Ectodermal cell (in vitro differentiated cells): ENCODE measurements around the gene AP3S2.
"Not testable (repeated sequence)": the region's sequence is repeated elsewhere in the genome, so short reads cannot be mapped to it uniquely, and the experiment has no call there.

ENCODE experiments used
- H3K27ac ChIP-seq: 2 replicates; pipeline ENCODE4 v1.7.0; 2013; ENCODE audit warnings: mild to moderate bottlenecking, low read depth, low read length; ENCODE audit not compliant: insufficient read depth, poor library complexity, severe bottlenecking
- H3K27me3 ChIP-seq: 2 replicates; pipeline ENCODE4 v1.7.0; 2013; ENCODE audit warnings: mild to moderate bottlenecking, low read length; ENCODE audit not compliant: insufficient read depth, control insufficient read depth, poor library complexity, severe bottlenecking
- H3K36me3 ChIP-seq: one replicate; pipeline ENCODE4 v1.7.0; 2013; ENCODE audit warnings: low read length; ENCODE audit not compliant: control insufficient read depth, insufficient read depth
- H3K4me1 ChIP-seq: one replicate; pipeline ENCODE4 v1.7.0; 2013; ENCODE audit warnings: low read length; ENCODE audit not compliant: control insufficient read depth, insufficient read depth
- H3K4me3 ChIP-seq: 2 replicates; pipeline ENCODE4 v1.7.0; 2013; ENCODE audit warnings: low read depth, low read length, control low read depth; ENCODE audit not compliant: insufficient read depth
- H3K9me3 ChIP-seq: 2 replicates; pipeline ENCODE4 v1.7.0; 2013; ENCODE audit warnings: mild to moderate bottlenecking, low read length, moderate library complexity; ENCODE audit not compliant: control insufficient read depth
- WGBS, 2 experiments: methylation state at CpG; one replicate each; pipeline ENCODE4 v1.1.7; 2013; ENCODE audit warnings: missing lambda C conversion rate in 2 of 2; 5-methylcytosine and 5-hydroxymethylcytosine counted together

AP3S2 gene

DNA sequence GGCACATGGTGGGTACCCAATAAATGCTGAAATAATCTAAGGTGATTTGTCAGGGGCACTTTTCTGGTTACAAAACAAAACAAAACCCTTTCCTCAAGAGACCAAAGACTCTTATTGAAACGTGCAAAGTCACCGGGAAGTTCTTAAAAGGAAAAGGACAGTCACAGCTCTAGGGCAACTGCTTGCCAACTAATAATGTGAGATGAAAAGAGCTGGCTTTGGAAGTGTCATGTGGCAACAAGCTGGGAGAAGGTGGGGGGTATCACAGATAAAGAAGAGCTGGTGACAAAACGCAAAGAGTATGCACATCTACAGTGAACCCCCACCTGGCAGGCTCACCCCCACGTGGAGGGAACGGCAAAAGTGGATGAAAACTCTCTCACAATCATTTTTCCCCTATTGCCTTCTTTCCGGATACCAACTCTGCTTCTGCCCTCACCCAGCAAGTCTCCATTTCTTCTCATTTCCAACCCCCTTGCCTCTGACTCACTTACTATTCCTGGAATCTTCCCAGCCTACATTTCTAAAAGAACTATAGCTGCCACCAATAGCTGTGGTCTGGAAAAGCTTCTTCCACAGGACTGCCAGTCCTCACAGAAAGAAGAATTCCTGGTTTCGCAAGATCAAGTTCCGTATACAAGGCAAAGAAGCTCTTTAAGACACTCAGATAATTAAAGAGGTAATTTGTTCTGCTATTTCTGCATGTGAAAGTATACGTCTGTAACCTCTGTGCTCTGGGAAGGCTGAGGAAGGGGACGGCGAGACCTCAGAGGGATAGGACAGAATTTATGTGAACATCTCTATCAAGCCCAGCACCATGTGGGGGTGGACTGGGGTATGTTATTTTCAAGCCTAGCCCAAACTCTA lies 57.3 kb downstream of the AP3S2 start:
- H3K27me3 ChIP-seq: no peaks in the 10 kb centered on the region
- WGBS, 2 experiments: 77 to 80% methylated on average over 11 of the region's 11 CpGs
- no peak overlapping the region for H3K27ac ChIP-seq
- H3K36me3 ChIP-seq: peaks cover 19% of the 10 kb centered on the region
- H3K4me1 ChIP-seq: peaks cover 4% of the 10 kb centered on the region
- no peaks in the 10 kb centered on the region for H3K9me3 ChIP-seq
- H3K4me3 ChIP-seq: no peak overlapping the region

- WGBS, 2 experiments: 93 to 97% methylated on average over 5 of the region's 5 CpGs
- peaks cover 19% of the 10 kb centered on the region for H3K36me3 ChIP-seq
Measured at GRCh38 chr15:89835176-89835564, 58.6 kb downstream of the AP3S2 start.

DNA sequence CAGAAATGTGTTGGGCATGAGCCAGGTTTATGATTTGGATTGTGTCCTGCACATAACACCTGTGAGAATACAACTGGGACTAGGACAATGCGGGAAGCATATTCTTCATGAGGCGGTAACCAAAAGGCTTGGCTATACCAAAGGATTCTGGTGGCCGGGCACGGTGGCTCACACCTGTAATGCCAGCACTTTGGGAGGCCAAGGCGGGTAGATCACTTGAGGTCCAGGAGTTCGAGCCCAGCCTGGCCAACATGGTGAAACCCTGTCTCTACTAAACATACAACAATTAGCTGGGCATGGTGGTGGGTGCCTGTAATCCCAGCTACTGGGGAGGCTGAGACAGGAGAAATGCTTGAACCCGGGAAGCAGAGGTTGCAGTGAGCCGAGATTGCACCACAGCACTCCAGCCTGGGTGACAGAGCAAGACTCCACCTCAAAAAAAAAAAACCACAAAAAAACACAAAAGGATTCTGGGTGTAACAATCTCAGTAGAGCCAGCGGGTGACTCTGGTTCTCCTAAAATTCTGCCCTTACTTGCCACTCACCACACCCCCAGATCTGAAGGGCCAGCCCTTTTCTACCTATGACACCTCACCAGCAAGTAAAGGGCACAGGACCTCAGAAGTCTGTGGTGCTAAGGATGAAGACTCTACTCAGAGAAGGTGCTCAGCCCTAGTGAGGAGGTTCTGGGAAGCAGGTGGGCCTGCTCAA lies 59.2 kb downstream of the AP3S2 start:
- H3K9me3 ChIP-seq, H3K27me3 ChIP-seq, H3K4me1 ChIP-seq, H3K4me3 ChIP-seq, H3K27ac ChIP-seq: not testable (repeated sequence)
- H3K36me3 ChIP-seq: peaks cover 19% of the 10 kb centered on the region
- WGBS, 2 experiments: 91 to 96% methylated on average over 9 of the region's 9 CpGs

More at GRCh38 chr15:89835176-89835564, 58.6 kb downstream of the AP3S2 start:
- H3K4me3 ChIP-seq: no peak overlapping the region
- H3K27ac ChIP-seq: no peak overlapping the region
- H3K27me3 ChIP-seq: no peaks in the 10 kb centered on the region
- peaks cover 4% of the 10 kb centered on the region for H3K4me1 ChIP-seq
- no peaks in the 10 kb centered on the region for H3K9me3 ChIP-seq

DNA sequence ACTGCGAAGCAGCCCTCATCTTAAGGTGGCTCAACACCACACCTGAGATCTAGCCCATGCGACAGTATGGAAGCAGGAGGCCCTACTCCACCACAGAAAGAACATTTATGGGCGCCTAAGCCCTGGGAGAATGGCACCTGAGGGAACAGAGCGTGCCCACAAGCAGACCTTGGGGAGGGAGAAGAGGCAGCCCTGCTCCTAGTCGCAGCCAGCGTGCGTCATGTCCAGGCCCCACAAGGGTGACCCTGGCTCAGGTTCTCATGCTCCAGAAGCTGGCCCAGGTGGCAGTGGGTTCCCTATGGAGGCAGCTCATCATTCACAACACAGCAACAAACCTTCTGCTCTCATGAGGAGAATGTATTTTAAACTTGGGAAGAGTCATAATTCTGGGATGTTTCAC lies 59.8 kb downstream of the AP3S2 start:
- Histone ChIP-seq H3K4me3 (no peak overlapping the region), H3K36me3 (peaks cover 19% of the 10 kb centered on the region), H3K4me1 (peaks cover 4% of the 10 kb centered on the region), H3K27ac (no peak overlapping the region), H3K27me3 (no peaks in the 10 kb centered on the region), H3K9me3 (no peaks in the 10 kb centered on the region)
- WGBS, 2 experiments: 91 to 96% methylated on average over 7 of the region's 7 CpGs

DNA sequence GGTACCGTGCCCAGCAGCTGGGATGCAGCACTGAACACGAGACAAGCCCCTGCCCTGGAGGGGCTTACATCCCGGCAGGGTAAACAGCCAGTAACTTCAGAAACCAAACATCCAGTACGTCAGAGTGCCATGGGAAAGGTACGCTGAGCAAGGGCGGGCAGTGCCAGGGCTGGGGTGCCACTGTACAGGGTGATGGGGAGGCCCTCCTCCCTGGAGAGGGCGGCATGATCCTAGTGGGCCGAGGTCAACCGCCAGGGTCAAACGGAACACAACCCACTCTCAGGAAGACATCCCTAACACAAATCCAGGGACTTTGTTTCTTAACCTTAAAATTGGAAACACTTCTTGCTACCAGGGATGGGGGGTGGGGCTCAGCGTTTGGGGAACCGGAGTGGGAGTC lies 63.2 kb downstream of the AP3S2 start:
- Histone ChIP-seq H3K36me3 (peaks cover 19% of the 10 kb centered on the region), H3K27ac (no peak overlapping the region), H3K9me3 (no peaks in the 10 kb centered on the region), H3K4me1 (peaks cover 14% of the 10 kb centered on the region), H3K27me3 (no peaks in the 10 kb centered on the region), H3K4me3 (no peak overlapping the region)
- 92 to 93% methylated on average over 11 to 12 of the region's 12 CpGs for WGBS, 2 experiments

DNA sequence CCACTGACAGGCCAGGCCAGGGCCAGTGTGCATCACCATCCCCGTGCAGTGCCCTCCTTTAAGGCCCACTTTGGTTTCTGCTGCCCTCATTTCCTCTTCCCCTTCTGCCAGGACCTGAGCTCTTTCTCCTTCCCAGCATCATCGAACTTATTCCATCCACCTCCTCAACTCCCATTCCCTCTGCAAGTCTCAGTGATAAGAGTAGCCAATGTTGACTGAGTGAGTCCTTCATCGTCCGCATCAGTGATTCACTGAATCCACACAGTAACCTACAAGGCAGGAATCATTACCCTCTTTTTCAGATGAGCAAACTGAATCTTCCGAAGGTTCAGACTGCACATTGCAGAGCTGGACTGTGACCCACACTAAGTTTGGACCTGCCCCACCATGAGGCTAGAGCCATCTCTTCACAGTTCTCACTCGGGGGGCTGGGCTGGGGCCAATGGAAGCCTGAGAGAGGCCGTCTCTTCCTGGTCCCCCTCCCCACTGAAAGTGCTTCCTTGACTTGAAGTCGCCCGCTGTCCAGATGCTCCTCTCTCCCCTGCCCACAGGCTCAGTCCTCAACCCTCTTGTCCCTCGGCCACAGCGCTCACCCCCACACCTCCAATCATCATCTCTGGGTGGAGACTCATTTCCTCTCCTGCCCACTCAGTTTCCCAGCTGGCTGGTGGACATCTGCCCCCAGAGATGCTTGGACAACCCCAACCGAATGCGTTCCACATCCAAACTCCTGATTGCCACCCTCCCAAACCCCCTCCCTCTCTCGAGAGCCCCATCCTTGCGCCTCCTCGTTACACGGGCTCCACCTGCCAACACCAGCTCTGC lies 64.0 kb downstream of the AP3S2 start:
- Histone ChIP-seq H3K36me3 (peaks cover 12% of the 10 kb centered on the region), H3K27ac (no peak overlapping the region), H3K4me1 (peaks cover 14% of the 10 kb centered on the region), H3K4me3 (no peak overlapping the region), H3K27me3 (no peaks in the 10 kb centered on the region), H3K9me3 (no peaks in the 10 kb centered on the region)
- WGBS, 2 experiments: 90 to 93% methylated on average over 17 of the region's 17 CpGs

- peaks cover 9% of the 10 kb centered on the region for H3K36me3 ChIP-seq
- no peaks in the 10 kb centered on the region for H3K27me3 ChIP-seq
- no peak overlapping the region for H3K27ac ChIP-seq
- WGBS, 2 experiments: 75 to 86% methylated on average over 8 of the region's 8 CpGs
- H3K4me3 ChIP-seq: no peak overlapping the region
- peaks cover 14% of the 10 kb centered on the region for H3K4me1 ChIP-seq
- H3K9me3 ChIP-seq: no peaks in the 10 kb centered on the region
Measured at GRCh38 chr15:89829161-89829560, 64.6 kb downstream of the AP3S2 start.

- Histone ChIP-seq H3K4me3 (no peak overlapping the region), H3K27ac (peak overlapping the region; percentile 50), H3K4me1 (peaks cover 14% of the 10 kb centered on the region), H3K36me3 (peaks cover 3% of the 10 kb centered on the region), H3K9me3 (no peaks in the 10 kb centered on the region), H3K27me3 (no peaks in the 10 kb centered on the region)
- 57 to 65% methylated on average over 14 to 17 of the region's 17 CpGs for WGBS, 2 experiments
Measured at GRCh38 chr15:89828281-89829145, 65.3 kb downstream of the AP3S2 start.

- Histone ChIP-seq H3K27me3 (no peaks in the 10 kb centered on the region), H3K36me3 (no peaks in the 10 kb centered on the region), H3K4me1 (peaks cover 14% of the 10 kb centered on the region), H3K4me3 (no peak overlapping the region), H3K27ac (no peak overlapping the region), H3K9me3 (no peaks in the 10 kb centered on the region)
- 87 to 90% methylated on average over 4 of the region's 4 CpGs for WGBS, 2 experiments
Measured at GRCh38 chr15:89827829-89828228, 66.0 kb downstream of the AP3S2 start.
